Measurements from ENCODE around the gene SLC6A6. TPM values are rescaled to one million over a fixed set of nuclear protein-coding genes. Genes with fewer than 3 reads are reported as not detected.
"Not testable (repeated sequence)": the region's sequence is repeated elsewhere in the genome, so short reads cannot be mapped to it uniquely, and the experiment has no call there.

The SLC6A6 gene
- total RNA-seq, 1 donor from 2014 or later: 14.3 TPM

- DNase-seq (ENCODE audit: missing footprints): no peak
- no peak for ATAC-seq
- intact Hi-C loops (cut with DNase I): no loop called here
Measured at GRCh38 chr3:14514323-14514720, 111.9 kb downstream of the SLC6A6 start.

- ATAC-seq; DNase-seq (ENCODE audit: missing footprints); intact Hi-C loops (cut with DNase I): not testable (repeated sequence)
Measured at GRCh38 chr3:14515526-14515925, 113.1 kb downstream of the SLC6A6 start.

- no peak for DNase-seq (ENCODE audit: missing footprints)
- ATAC-seq: no peak
- intact Hi-C loops (cut with DNase I): no loop called here
Measured at GRCh38 chr3:14516738-14517345, 114.4 kb downstream of the SLC6A6 start.

- ATAC-seq (peak; percentile 35), DNase-seq (ENCODE audit: missing footprints) (no peak)
- intact Hi-C loops (cut with DNase I): no loop called here
Measured at GRCh38 chr3:14517601-14518431, 115.4 kb downstream of the SLC6A6 start.

GRCh38 chr3:14518432-14518802 is 116.0 kb downstream of the SLC6A6 start:
- DNase-seq (ENCODE audit: missing footprints): no peak
- intact Hi-C loops (cut with DNase I): no loop called here
- no peak for ATAC-seq

GRCh38 chr3:14518893-14519292 is 116.5 kb downstream of the SLC6A6 start:
- ATAC-seq (no peak), DNase-seq (ENCODE audit: missing footprints) (no peak)
- intact Hi-C loops (cut with DNase I): no loop called here

GRCh38 chr3:14519406-14519805 is 117.0 kb downstream of the SLC6A6 start:
- ATAC-seq: no peak
- intact Hi-C loops (cut with DNase I): no loop called here
- DNase-seq (ENCODE audit: missing footprints): no peak

- intact Hi-C loops (cut with DNase I): no loop called here
- DNase-seq (ENCODE audit: missing footprints): no peak
- no peak for ATAC-seq
Measured at GRCh38 chr3:14520149-14520548, 117.7 kb downstream of the SLC6A6 start.

GRCh38 chr3:14520967-14521366 is 118.6 kb downstream of the SLC6A6 start:
- ATAC-seq (no peak), DNase-seq (ENCODE audit: missing footprints) (no peak)
- intact Hi-C loops (cut with DNase I): no loop called here

- intact Hi-C loops (cut with DNase I): loop anchor here (1.0 kb wide), 1 partner anchor 18 kb away; no protein-coding TSS in a partner anchor
- DNase-seq (ENCODE audit: missing footprints): no peak
- ATAC-seq: no peak
Measured at GRCh38 chr3:14521611-14522010, 119.2 kb downstream of the SLC6A6 start.

- peak; percentile 85 for ATAC-seq
- intact Hi-C loops (cut with DNase I): loop anchor here (1.0 kb wide), 1 partner anchor 17 kb away; no protein-coding TSS in a partner anchor
- DNase-seq (ENCODE audit: missing footprints): no peak
Measured at GRCh38 chr3:14522129-14522691, 119.8 kb downstream of the SLC6A6 start.

- intact Hi-C loops (cut with DNase I): loop anchor here (1.0 kb wide), 1 partner anchor 17 kb away; no protein-coding TSS in a partner anchor
- DNase-seq (ENCODE audit: missing footprints) (no peak), ATAC-seq (no peak)
Measured at GRCh38 chr3:14522768-14523167, 120.4 kb downstream of the SLC6A6 start.

- DNase-seq (ENCODE audit: missing footprints) (no peak), ATAC-seq (no peak)
- intact Hi-C loops (cut with DNase I): no loop called here
Measured at GRCh38 chr3:14523792-14524191, 121.4 kb downstream of the SLC6A6 start.

- intact Hi-C loops (cut with DNase I): no loop called here
- DNase-seq (ENCODE audit: missing footprints) (no peak), ATAC-seq (peak; percentile 60)
Measured at GRCh38 chr3:14524311-14524711, 121.9 kb downstream of the SLC6A6 start.

- ATAC-seq (no peak), DNase-seq (ENCODE audit: missing footprints) (no peak)
- intact Hi-C loops (cut with DNase I): no loop called here
Measured at GRCh38 chr3:14524920-14525660, 122.7 kb downstream of the SLC6A6 start.

- intact Hi-C loops (cut with DNase I): no loop called here
- ATAC-seq: no peak
- no peak for DNase-seq (ENCODE audit: missing footprints)
Measured at GRCh38 chr3:14525685-14526631, 123.6 kb downstream of the SLC6A6 start.

- DNase-seq (ENCODE audit: missing footprints) (no peak), ATAC-seq (no peak)
- intact Hi-C loops (cut with DNase I): no loop called here
Measured at GRCh38 chr3:14528081-14528480, 125.7 kb downstream of the SLC6A6 start.

GRCh38 chr3:14531856-14532395 is 129.5 kb downstream of the SLC6A6 start:
- intact Hi-C loops (cut with DNase I): no loop called here
- DNase-seq (ENCODE audit: missing footprints) (no peak), ATAC-seq (no peak)
